H9 (cell line): ENCODE measurements around the gene COL4A1. TPM values are rescaled to one million over a fixed set of nuclear protein-coding genes. Genes with fewer than 3 reads are reported as not detected.
A peak's percentile ranks its signal among the peaks of the same experiment; 100 is the strongest.

Experiments
- DNase-seq: peaks from one replicate; pipeline ENCODE4 v3.0.0-alpha.2; 2017
- H2AFZ ChIP-seq: one replicate; pipeline ENCODE4 v1.6.1; 2013; ENCODE audit warnings: mild to moderate bottlenecking, low read length, control low read depth, moderate library complexity
- H2AK5ac ChIP-seq: 2 replicates; pipeline ENCODE4 v1.6.1; 2013; ENCODE audit warnings: low read length, control low read depth, mixed read lengths; ENCODE audit not compliant: insufficient read length
- H2BK120ac ChIP-seq: one replicate; pipeline ENCODE4 v1.6.1; 2013; ENCODE audit warnings: low read depth, mild to moderate bottlenecking, low read length, control low read depth, inconsistent platforms; ENCODE audit not compliant: poor library complexity, severe bottlenecking
- H2BK12ac ChIP-seq: 2 replicates; pipeline ENCODE4 v1.6.1; 2013; ENCODE audit warnings: low read length, control low read depth, mixed read lengths, low read depth; ENCODE audit not compliant: insufficient read length
- H2BK15ac ChIP-seq: 2 replicates; pipeline ENCODE4 v1.6.1; 2013; ENCODE audit warnings: low read depth, low read length, control low read depth
- H2BK20ac ChIP-seq: one replicate; pipeline ENCODE4 v1.6.1; 2013; ENCODE audit warnings: low read depth, mild to moderate bottlenecking, low read length, control low read depth, inconsistent platforms; ENCODE audit not compliant: poor library complexity, severe bottlenecking
- H2BK5ac ChIP-seq: 2 replicates; pipeline ENCODE4 v1.6.1; 2013; ENCODE audit warnings: low read length, control low read depth, mixed read lengths; ENCODE audit not compliant: insufficient read length
- H3K14ac ChIP-seq: 2 replicates; pipeline ENCODE4 v1.6.1; 2013; ENCODE audit warnings: low read length, control low read depth; ENCODE audit not compliant: insufficient read depth
- H3K18ac ChIP-seq: 2 replicates; pipeline ENCODE4 v1.6.1; 2013; ENCODE audit warnings: low read depth, mild to moderate bottlenecking, mixed read lengths, low read length, control low read depth; ENCODE audit not compliant: insufficient read length
- H3K23ac ChIP-seq: 2 replicates; pipeline ENCODE4 v1.6.1; 2013; ENCODE audit warnings: low read length, control low read depth, mixed read lengths, low read depth; ENCODE audit not compliant: insufficient read length
- H3K23me2 ChIP-seq: 2 replicates; pipeline ENCODE4 v1.6.1; 2013; ENCODE audit warnings: low read depth, mild to moderate bottlenecking, mixed read lengths, low read length, control low read depth; ENCODE audit not compliant: insufficient read length, poor library complexity, severe bottlenecking
- H3K27ac ChIP-seq: 2 replicates; pipeline ENCODE4 v1.5.1; 2013; ENCODE audit warnings: low read length, control low read depth, mixed read lengths, low read depth; ENCODE audit not compliant: insufficient read length
- H3K27me3 ChIP-seq: 2 replicates; pipeline ENCODE4 v1.6.1; 2013; ENCODE audit warnings: low read length, control low read depth, inconsistent platforms; ENCODE audit not compliant: insufficient read depth
- H3K4ac ChIP-seq: 2 replicates; pipeline ENCODE4 v1.6.1; 2013; ENCODE audit warnings: low read depth, mild to moderate bottlenecking, control low read depth, inconsistent platforms, low read length, moderate library complexity
- H3K4me1 ChIP-seq: 2 replicates; pipeline ENCODE4 v1.6.1; 2013; ENCODE audit warnings: low read length, control low read depth, inconsistent platforms; ENCODE audit not compliant: insufficient read depth
- H3K4me2 ChIP-seq: 2 replicates; pipeline ENCODE4 v1.6.1; 2013; ENCODE audit warnings: low read length, control low read depth, mixed read lengths; ENCODE audit not compliant: insufficient read length, insufficient read depth
- H3K56ac ChIP-seq: 2 replicates; pipeline ENCODE4 v1.6.1; 2013; ENCODE audit warnings: low read depth, mild to moderate bottlenecking, mixed read lengths, low read length, control low read depth; ENCODE audit not compliant: insufficient read length
- H3K79me1 ChIP-seq: 2 replicates; pipeline ENCODE4 v1.6.1; 2013; ENCODE audit warnings: low read depth, mild to moderate bottlenecking, moderate library complexity, low read length, control low read depth, inconsistent platforms; ENCODE audit not compliant: insufficient read depth, poor library complexity, severe bottlenecking
- H3K79me2 ChIP-seq: 2 replicates; pipeline ENCODE4 v1.6.1; 2013; ENCODE audit warnings: low read length, control low read depth, inconsistent platforms; ENCODE audit not compliant: insufficient read depth
- H3K9ac ChIP-seq: 2 replicates; pipeline ENCODE4 v1.6.1; 2013; ENCODE audit warnings: low read length, control low read depth, mixed read lengths; ENCODE audit not compliant: insufficient read length; ENCODE audit errors: extremely low read depth
- H3K9me3 ChIP-seq: one replicate; pipeline ENCODE4 v1.6.1; 2013; ENCODE audit warnings: low read depth, low read length, inconsistent platforms; ENCODE audit not compliant: control insufficient read depth
- H3T11ph ChIP-seq: one replicate; pipeline ENCODE4 v1.6.1; 2013; ENCODE audit warnings: mild to moderate bottlenecking, low read length, control low read depth, inconsistent platforms
- H4K20me1 ChIP-seq: one replicate; pipeline ENCODE4 v1.6.1; 2013; ENCODE audit not compliant: control insufficient read depth, insufficient read length, insufficient read depth
- H4K5ac ChIP-seq: 2 replicates; pipeline ENCODE4 v1.6.1; 2013; ENCODE audit warnings: low read depth, mild to moderate bottlenecking, mixed read lengths, low read length, control low read depth; ENCODE audit not compliant: insufficient read length
- H4K8ac ChIP-seq: replicated peaks from 2 replicates; pipeline ENCODE4 v1.6.1; 2013; ENCODE audit warnings: low read length, control low read depth, mixed read lengths, low read depth; ENCODE audit not compliant: insufficient read length
- H4K91ac ChIP-seq: 2 replicates; pipeline ENCODE4 v1.6.1; 2013; ENCODE audit warnings: low read depth, mild to moderate bottlenecking, moderate library complexity, mixed read lengths, low read length, control low read depth; ENCODE audit not compliant: insufficient read length
- H3K27ac Mint-ChIP-seq, 3 experiments: 2 replicates in 2 of 3; 3 replicates in 1 of 3; pipeline ENCODE4 v1.8.0; 2020 to 2021; ENCODE audit warnings: mixed read lengths in 3 of 3, mild to moderate bottlenecking in 1 of 3, moderate library complexity in 1 of 3
- H3K27me3 Mint-ChIP-seq: 2 replicates; pipeline ENCODE4 v1.8.0; 2021; ENCODE audit warnings: low read depth, mild to moderate bottlenecking, moderate library complexity, mixed read lengths
- H3K36me3 Mint-ChIP-seq, 3 experiments: 2 replicates in 2 of 3; 3 replicates in 1 of 3; pipeline ENCODE4 v1.8.0; 2020 to 2021; ENCODE audit warnings: low read depth in 3 of 3, mixed read lengths in 3 of 3; ENCODE audit not compliant: insufficient read depth in 1 of 3
- H3K4me1 Mint-ChIP-seq, 2 experiments: 2 replicates each; pipeline ENCODE4 v1.8.0; 2020; ENCODE audit warnings: mixed read lengths in 2 of 2
- H3K4me3 Mint-ChIP-seq, 2 experiments: 2 replicates in 1 of 2; 3 replicates in 1 of 2; pipeline ENCODE4 v1.8.0; 2020 to 2021; ENCODE audit warnings: mild to moderate bottlenecking in 2 of 2, mixed read lengths in 2 of 2, moderate library complexity in 1 of 2
- H3K9me3 Mint-ChIP-seq, 2 experiments: 2 replicates in 1 of 2; 3 replicates in 1 of 2; pipeline ENCODE4 v1.8.0; 2020; ENCODE audit warnings: mild to moderate bottlenecking in 2 of 2, mixed read lengths in 2 of 2, moderate library complexity in 1 of 2
- WGBS: extraction: QIAGEN DNeasy Blood & Tissue Kit; methylation state at CpG from one replicate; pipeline ENCODE4 v1.1.7; 2013; ENCODE audit warnings: missing lambda C conversion rate, low lambda C conversion rate, mixed read lengths; ENCODE audit not compliant: insufficient read length; ENCODE audit errors: extremely low coverage; 5-methylcytosine and 5-hydroxymethylcytosine counted together
- total RNA-seq: library from RNA; stranded (reverse); gene quantifications from 2 replicates; pipeline ENCODE4 v1.2.1, GENCODE V29; 2021
- TF ChIP-seq, protein P1 (sequence below): fragments of 200-600 bp; sonication (generic); conservative IDR thresholded peaks from 3 replicates; pipeline ENCODE4 v1.8.0; 2021; ENCODE audit warnings: antibody characterized with exemption, mild to moderate bottlenecking

COL4A1 gene
- total RNA-seq, 1 experiment from 2014 or later, result 73.1 TPM

DNA sequence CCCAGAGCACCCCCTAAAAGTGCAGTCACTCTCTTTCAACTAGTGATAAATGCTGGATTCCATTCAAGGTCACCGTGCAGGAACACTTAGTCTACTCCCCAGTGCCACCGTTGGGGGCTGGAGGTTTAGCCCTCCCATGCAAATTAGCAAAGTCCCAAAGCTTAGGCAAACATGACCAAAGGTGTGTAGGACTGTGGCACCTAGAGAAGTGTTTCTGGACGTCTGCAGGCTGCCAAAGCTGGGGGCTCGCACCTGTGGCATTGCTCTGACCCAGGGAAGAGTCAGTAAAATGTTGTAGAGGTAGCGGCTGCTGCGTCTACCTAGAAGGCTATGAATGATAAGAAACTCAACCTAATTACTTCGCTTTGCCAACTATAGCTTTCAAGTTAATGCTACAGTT lies 13.9 kb downstream of the COL4A1 start:
- Mint-ChIP-seq H3K4me1 (peaks cover 3 to 5% of the 10 kb centered on the region in 2 experiments; a peak in 2 of 4 replicates), H3K9me3 (no peaks in the 10 kb centered on the region), H3K27ac (peak overlapping the region in 1 of 3 experiments; percentile 83; a peak in 1 of 7 replicates), H3K36me3 (no peaks in the 10 kb centered on the region; a peak in 4 of 7 replicates), H3K27me3 (no peaks in the 10 kb centered on the region; the same call in 1 of the 2 replicates), H3K4me3 (no peak overlapping the region)
- Histone ChIP-seq H2BK12ac (no peak overlapping the region), H2AFZ (no peak overlapping the region), H3K4ac (no peak overlapping the region), H3K4me1 (no peaks in the 10 kb centered on the region), H2BK5ac (no peak overlapping the region), H4K91ac (no peak overlapping the region), H3K23ac (no peak overlapping the region), H4K8ac (no peak overlapping the region), H3K56ac (no peak overlapping the region), H3K4me2 (no peak overlapping the region), H3T11ph (no peak overlapping the region), H3K23me2 (no peaks in the 10 kb centered on the region), H3K27me3 (no peaks in the 10 kb centered on the region), H4K20me1 (no peaks in the 10 kb centered on the region), H2BK15ac (no peak overlapping the region), H2AK5ac (no peak overlapping the region), H4K5ac (no peak overlapping the region), H3K9me3 (no peaks in the 10 kb centered on the region), H3K79me2 (no peaks in the 10 kb centered on the region; the same call in 1 of the 2 replicates), H2BK120ac (no peak overlapping the region), H3K18ac (no peak overlapping the region), H2BK20ac (no peak overlapping the region), H3K79me1 (no peaks in the 10 kb centered on the region), H3K9ac (no peak overlapping the region), H3K27ac (no peak overlapping the region), H3K14ac (no peak overlapping the region)
- TF ChIP-seq, protein P1, sequence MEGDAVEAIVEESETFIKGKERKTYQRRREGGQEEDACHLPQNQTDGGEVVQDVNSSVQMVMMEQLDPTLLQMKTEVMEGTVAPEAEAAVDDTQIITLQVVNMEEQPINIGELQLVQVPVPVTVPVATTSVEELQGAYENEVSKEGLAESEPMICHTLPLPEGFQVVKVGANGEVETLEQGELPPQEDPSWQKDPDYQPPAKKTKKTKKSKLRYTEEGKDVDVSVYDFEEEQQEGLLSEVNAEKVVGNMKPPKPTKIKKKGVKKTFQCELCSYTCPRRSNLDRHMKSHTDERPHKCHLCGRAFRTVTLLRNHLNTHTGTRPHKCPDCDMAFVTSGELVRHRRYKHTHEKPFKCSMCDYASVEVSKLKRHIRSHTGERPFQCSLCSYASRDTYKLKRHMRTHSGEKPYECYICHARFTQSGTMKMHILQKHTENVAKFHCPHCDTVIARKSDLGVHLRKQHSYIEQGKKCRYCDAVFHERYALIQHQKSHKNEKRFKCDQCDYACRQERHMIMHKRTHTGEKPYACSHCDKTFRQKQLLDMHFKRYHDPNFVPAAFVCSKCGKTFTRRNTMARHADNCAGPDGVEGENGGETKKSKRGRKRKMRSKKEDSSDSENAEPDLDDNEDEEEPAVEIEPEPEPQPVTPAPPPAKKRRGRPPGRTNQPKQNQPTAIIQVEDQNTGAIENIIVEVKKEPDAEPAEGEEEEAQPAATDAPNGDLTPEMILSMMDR, result no peak
- no CpG with 5 or more reads among the region's 7 CpGs for WGBS
- no peak for DNase-seq
